Measurements from ENCODE around the gene RBBP9.

The RBBP9 gene

DNA sequence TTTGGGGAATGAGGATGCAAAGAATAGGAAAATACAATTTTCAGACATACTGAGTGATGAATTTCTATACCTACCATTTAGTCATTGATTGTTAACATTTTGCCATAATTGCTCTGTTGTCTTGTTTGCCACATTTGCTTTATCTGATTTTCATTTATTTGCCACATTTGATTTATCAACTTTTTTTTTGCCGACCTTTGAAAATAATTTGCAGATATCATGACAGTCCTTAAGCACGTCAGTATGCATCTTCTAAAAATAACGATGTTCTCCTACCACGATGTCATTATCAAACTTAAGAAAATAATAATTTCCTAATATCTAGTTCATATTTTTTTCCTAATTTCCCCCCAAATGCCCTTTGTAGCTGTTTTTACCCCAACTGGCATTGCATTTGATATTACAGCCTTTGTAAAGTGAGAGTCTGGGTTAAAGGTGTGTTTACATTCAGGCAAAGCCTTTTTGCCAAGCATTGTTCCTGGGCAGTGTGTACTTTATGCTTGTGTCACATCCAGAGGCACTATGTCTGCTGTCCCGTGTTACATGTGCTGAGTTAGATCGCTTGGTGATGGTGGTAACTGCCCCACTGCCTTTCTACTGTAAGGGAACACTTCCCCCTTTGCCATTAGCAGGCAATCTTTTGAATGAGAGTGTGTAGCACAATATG lies 37.1 kb upstream of the RBBP9 start:
- H3K9ac ChIP-seq (ENCODE audit: low read length), result no peak overlapping the region
- no peaks in the 10 kb centered on the region for H3K9me2 ChIP-seq (ENCODE audit: low read depth, low read length)
- peaks cover 77% of the 10 kb centered on the region for H3K36me3 ChIP-seq (ENCODE audit: insufficient read depth, low read length)
- no peak for TF ChIP-seq EZH2 (IDR thresholded peaks at IDR 0.05; ENCODE audit: borderline replicate concordance, low read length)
- TF ChIP-seq, protein P1, sequence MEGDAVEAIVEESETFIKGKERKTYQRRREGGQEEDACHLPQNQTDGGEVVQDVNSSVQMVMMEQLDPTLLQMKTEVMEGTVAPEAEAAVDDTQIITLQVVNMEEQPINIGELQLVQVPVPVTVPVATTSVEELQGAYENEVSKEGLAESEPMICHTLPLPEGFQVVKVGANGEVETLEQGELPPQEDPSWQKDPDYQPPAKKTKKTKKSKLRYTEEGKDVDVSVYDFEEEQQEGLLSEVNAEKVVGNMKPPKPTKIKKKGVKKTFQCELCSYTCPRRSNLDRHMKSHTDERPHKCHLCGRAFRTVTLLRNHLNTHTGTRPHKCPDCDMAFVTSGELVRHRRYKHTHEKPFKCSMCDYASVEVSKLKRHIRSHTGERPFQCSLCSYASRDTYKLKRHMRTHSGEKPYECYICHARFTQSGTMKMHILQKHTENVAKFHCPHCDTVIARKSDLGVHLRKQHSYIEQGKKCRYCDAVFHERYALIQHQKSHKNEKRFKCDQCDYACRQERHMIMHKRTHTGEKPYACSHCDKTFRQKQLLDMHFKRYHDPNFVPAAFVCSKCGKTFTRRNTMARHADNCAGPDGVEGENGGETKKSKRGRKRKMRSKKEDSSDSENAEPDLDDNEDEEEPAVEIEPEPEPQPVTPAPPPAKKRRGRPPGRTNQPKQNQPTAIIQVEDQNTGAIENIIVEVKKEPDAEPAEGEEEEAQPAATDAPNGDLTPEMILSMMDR (IDR thresholded peaks at IDR 0.05; ENCODE audit: low read length), result no peak
- H3K27ac ChIP-seq (ENCODE audit: low read depth, low read length, poor library complexity, severe bottlenecking), result no peak overlapping the region
- no peak overlapping the region for H2AFZ ChIP-seq (ENCODE audit: low read length)
- H3K4me2 ChIP-seq (ENCODE audit: low read length), result no peak overlapping the region
- no peaks in the 10 kb centered on the region for H3F3A ChIP-seq (ENCODE audit: insufficient read depth, low read length)
- no peaks in the 10 kb centered on the region for H3K4me1 ChIP-seq (ENCODE audit: insufficient read depth, low read length, severe bottlenecking)
- H3K4me3 ChIP-seq (ENCODE audit: low read depth, low read length, poor library complexity, severe bottlenecking), result no peak overlapping the region
- no peaks in the 10 kb centered on the region for H3K9me3 ChIP-seq (ENCODE audit: low read length)
- no peaks in the 10 kb centered on the region for H4K20me1 ChIP-seq (ENCODE audit: insufficient read depth, low read length)
- H3K79me2 ChIP-seq (ENCODE audit: insufficient read depth, low read length), result no peaks in the 10 kb centered on the region
- H3K27me3 ChIP-seq (ENCODE audit: insufficient read depth, low read length), result no peaks in the 10 kb centered on the region

DNA sequence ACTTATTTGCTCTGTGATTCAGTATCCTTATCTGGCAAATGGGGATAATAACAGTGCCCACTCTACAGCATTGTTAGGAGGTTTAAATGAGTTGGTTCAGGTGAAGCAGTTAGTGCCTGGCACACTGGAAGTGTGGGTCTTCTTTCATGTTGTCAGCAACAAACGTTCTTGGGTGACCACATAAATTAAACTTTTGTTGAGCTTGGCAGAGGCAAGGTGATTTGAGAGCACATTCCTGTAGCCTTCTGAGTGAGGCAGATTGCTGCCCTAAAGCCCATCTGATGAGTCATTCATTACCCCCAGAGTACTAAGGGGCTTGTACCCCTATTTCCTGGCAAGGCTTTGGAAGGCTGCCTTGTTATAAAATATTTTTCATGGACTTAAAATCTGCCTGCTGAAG lies 36.5 kb upstream of the RBBP9 start:
- no peaks in the 10 kb centered on the region for H3F3A ChIP-seq (ENCODE audit: insufficient read depth, low read length)
- no peak overlapping the region for H3K27ac ChIP-seq (ENCODE audit: low read depth, low read length, poor library complexity, severe bottlenecking)
- no peak overlapping the region for H2AFZ ChIP-seq (ENCODE audit: low read length)
- H3K4me1 ChIP-seq (ENCODE audit: insufficient read depth, low read length, severe bottlenecking), result no peaks in the 10 kb centered on the region
- no peak for TF ChIP-seq EZH2 (IDR thresholded peaks at IDR 0.05; ENCODE audit: borderline replicate concordance, low read length)
- TF ChIP-seq, protein P1 (IDR thresholded peaks at IDR 0.05; ENCODE audit: low read length), result no peak
- H3K36me3 ChIP-seq (ENCODE audit: insufficient read depth, low read length), result peaks cover 80% of the 10 kb centered on the region
- no peaks in the 10 kb centered on the region for H3K79me2 ChIP-seq (ENCODE audit: insufficient read depth, low read length)
- no peaks in the 10 kb centered on the region for H3K27me3 ChIP-seq (ENCODE audit: insufficient read depth, low read length)
- no peak overlapping the region for H3K4me2 ChIP-seq (ENCODE audit: low read length)
- H3K9ac ChIP-seq (ENCODE audit: low read length), result no peak overlapping the region
- H3K9me2 ChIP-seq (ENCODE audit: low read depth, low read length), result no peaks in the 10 kb centered on the region
- no peaks in the 10 kb centered on the region for H3K9me3 ChIP-seq (ENCODE audit: low read length)
- no peaks in the 10 kb centered on the region for H4K20me1 ChIP-seq (ENCODE audit: insufficient read depth, low read length)
- no peak overlapping the region for H3K4me3 ChIP-seq (ENCODE audit: low read depth, low read length, poor library complexity, severe bottlenecking)

DNA sequence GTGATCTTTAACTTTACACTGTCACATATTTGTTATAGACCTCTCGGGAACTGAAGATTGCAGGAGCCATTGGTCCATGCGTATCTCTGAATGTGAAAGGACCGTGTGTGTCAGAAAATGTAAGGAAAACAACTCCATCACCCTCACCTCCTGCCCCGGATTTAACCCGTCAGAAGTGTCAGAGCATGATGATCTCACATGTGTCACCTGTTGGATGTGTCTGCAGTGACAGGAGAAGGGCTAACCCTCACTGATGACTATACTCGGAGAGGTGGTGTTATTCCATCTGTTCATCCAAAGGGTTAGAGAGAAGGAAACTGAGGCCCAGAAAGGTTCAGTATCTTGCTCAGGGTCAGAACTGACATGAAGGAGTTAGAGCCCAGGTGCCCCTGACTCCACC lies 35.6 kb upstream of the RBBP9 start:
- Histone ChIP-seq H3K9ac (ENCODE audit: low read length) (no peak overlapping the region), H2AFZ (ENCODE audit: low read length) (no peak overlapping the region), H3K9me2 (ENCODE audit: low read depth, low read length) (no peaks in the 10 kb centered on the region), H3K4me1 (ENCODE audit: insufficient read depth, low read length, severe bottlenecking) (no peaks in the 10 kb centered on the region), H4K20me1 (ENCODE audit: insufficient read depth, low read length) (no peaks in the 10 kb centered on the region), H3K27me3 (ENCODE audit: insufficient read depth, low read length) (no peaks in the 10 kb centered on the region), H3K9me3 (ENCODE audit: low read length) (no peaks in the 10 kb centered on the region), H3K79me2 (ENCODE audit: insufficient read depth, low read length) (no peaks in the 10 kb centered on the region), H3F3A (ENCODE audit: insufficient read depth, low read length) (no peaks in the 10 kb centered on the region), H3K4me2 (ENCODE audit: low read length) (no peak overlapping the region), H3K4me3 (ENCODE audit: low read depth, low read length, poor library complexity, severe bottlenecking) (no peak overlapping the region), H3K27ac (ENCODE audit: low read depth, low read length, poor library complexity, severe bottlenecking) (no peak overlapping the region), H3K36me3 (ENCODE audit: insufficient read depth, low read length) (peaks cover 81% of the 10 kb centered on the region)
- TF ChIP-seq EZH2 (IDR thresholded peaks at IDR 0.05; ENCODE audit: borderline replicate concordance, low read length), result no peak
- TF ChIP-seq, protein P1 (IDR thresholded peaks at IDR 0.05; ENCODE audit: low read length), result no peak
